Measurements from ENCODE around the gene CST9L. TPM values are rescaled to one million over a fixed set of nuclear protein-coding genes. Genes with fewer than 3 reads are reported as not detected.

CST9L gene, protein sequence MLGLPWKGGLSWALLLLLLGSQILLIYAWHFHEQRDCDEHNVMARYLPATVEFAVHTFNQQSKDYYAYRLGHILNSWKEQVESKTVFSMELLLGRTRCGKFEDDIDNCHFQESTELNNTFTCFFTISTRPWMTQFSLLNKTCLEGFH
- not detected for polyA plus RNA-seq (2012; ENCODE audit: missing spikeins)

DNA sequence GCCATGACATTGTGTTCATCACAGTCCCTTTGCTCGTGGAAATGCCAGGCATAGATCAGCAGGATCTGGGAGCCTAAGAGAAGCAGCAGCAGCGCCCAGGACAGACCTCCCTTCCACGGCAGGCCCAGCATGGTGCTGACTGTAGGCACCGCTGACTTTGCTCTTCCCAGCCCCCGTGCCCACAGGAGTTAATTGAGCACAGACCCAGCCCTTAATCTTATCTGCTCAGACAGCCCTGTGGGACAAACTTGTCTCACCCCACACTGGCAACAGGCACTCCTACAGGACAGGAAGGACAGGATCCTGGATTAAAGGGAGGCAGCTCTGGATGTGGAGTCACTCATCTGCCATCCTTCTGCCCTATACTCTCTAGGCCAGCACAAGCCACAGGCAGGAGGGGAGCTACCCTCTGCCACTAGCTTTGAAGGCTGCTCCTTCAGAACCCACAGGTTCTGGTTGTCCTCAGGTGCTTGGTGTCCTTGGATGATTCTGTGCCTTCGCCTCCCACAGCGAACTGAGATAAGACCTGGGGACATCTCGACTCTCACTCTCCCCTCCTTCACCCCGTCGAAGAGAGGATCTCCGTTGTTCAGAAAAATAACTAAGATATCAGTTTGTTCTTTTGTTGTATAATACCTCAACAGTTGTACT is at the start of gene CST9L:
Gene CST9L, minus strand, starts transcription at position 165 of the 651 bp plus-strand sequence. Its CDS starts 34 bp downstream, at position 131.
- TF ChIP-seq TAF1 (IDR thresholded peaks at IDR 0.05; ENCODE audit: borderline replicate concordance, low read depth, low read length) (no peak), POLR2A (IDR thresholded peaks at IDR 0.05; ENCODE audit: low read depth, low read length) (no peak), POLR2AphosphoS5 (IDR thresholded peaks at IDR 0.05; ENCODE audit: low read depth, low read length) (no peak)
- FAIRE-seq (no peak), DNase-seq (ENCODE audit: insufficient read length) (no peak)

DNA sequence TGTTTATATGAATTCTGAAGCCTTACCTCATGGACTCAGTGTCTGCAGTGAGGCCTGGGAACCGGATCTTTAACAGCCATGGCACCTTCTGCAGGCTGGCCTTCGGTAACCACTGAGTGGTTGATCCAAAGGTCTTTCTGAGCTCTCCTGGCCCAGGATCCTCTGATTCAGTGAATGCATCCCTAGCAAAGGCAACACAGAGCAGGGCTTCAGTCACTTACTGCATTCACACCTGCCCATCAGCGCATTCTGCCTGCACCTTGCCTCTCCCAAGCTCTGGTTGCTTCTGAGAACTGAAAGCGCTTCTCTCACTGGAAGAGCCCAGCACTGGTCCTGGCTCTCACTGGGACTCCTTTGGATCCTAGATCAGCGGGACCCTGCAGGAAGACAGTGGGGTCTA is 45.9 kb upstream of the CST9L start:
- TF ChIP-seq POLR2AphosphoS5 (IDR thresholded peaks at IDR 0.05; ENCODE audit: low read depth, low read length), result no peak
- no peak for TF ChIP-seq POLR2A (IDR thresholded peaks at IDR 0.05; ENCODE audit: low read depth, low read length)
- TF ChIP-seq TAF1 (IDR thresholded peaks at IDR 0.05; ENCODE audit: borderline replicate concordance, low read depth, low read length), result no peak
- DNase-seq (ENCODE audit: insufficient read length), result no peak
- no peak for FAIRE-seq

DNA sequence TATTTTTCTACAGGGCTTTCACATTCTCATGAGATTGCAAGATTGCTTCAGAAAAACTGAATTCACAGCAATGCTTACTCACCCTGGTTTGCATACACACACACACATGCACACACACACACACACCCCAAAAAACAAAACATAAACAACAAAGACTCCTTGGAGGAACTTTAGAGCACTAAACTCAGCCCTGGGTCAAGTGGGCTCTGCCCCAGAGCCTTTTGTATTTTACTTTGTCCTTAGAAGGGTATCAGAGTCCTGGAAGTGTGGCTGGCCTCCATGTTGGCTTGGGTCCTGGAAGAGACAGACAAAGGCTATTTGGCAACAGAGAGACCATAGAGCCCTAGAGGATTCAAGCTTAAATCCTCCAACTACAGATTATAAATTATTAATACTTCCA is 45.4 kb upstream of the CST9L start:
- DNase-seq (ENCODE audit: insufficient read length) (no peak), FAIRE-seq (no peak)
- TF ChIP-seq POLR2A (IDR thresholded peaks at IDR 0.05; ENCODE audit: low read depth, low read length) (no peak), POLR2AphosphoS5 (IDR thresholded peaks at IDR 0.05; ENCODE audit: low read depth, low read length) (no peak), TAF1 (IDR thresholded peaks at IDR 0.05; ENCODE audit: borderline replicate concordance, low read depth, low read length) (no peak)

DNA sequence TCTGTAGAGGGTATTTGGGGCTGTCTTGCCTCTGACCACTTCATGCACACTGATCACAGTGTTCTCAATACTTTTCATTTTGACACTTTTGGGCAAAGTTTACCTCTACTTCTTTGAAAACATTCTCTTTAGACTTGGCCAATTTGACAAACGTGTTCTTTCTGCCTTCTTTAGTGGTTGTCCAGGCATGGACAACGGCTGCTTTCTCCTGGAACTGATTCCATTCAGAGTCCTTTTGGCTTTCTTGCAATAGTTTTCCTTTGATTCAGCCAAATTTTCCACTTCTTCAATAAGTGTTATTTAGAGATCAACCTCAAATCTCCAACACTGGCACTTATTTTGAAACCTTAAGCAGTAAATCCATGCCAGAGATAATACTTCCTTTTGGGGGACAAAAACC is 44.1 kb upstream of the CST9L start:
- TF ChIP-seq TAF1 (IDR thresholded peaks at IDR 0.05; ENCODE audit: borderline replicate concordance, low read depth, low read length) (no peak), POLR2A (IDR thresholded peaks at IDR 0.05; ENCODE audit: low read depth, low read length) (no peak), POLR2AphosphoS5 (IDR thresholded peaks at IDR 0.05; ENCODE audit: low read depth, low read length) (no peak)
- no peak for FAIRE-seq
- no peak for DNase-seq (ENCODE audit: insufficient read length)

DNA sequence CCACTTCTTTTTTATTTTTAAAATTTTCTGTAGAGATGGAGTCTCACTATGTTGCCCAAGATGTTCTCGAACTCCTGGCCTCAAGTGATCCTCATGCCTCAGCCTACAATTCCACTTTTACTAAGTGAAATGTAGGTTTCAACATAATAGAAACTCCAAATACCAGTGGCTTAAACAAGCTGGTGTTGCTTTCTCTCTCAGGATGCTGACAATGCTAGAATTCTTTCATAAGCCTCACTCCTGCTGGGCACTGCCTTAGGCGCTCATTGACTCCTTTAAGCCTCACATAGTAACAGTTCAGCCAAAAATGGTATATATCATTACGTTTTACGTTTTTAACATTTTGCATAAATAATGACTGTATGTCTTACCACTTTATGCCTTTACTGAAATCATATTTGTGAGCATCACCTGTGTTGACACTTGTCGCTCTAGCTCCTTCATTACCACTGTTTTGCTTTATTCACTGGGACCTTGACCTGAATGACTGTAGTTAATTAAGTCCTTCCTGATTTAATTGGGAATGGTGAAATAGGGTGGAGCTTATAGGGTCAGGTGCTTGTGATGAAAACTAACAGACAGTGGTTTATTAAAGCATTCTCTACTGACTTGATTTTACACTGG is 41.3 kb upstream of the CST9L start:
- no peak for TF ChIP-seq POLR2AphosphoS5 (IDR thresholded peaks at IDR 0.05; ENCODE audit: low read depth, low read length)
- TF ChIP-seq TAF1 (IDR thresholded peaks at IDR 0.05; ENCODE audit: borderline replicate concordance, low read depth, low read length), result no peak
- TF ChIP-seq POLR2A (IDR thresholded peaks at IDR 0.05; ENCODE audit: low read depth, low read length), result no peak
- no peak for FAIRE-seq
- DNase-seq (ENCODE audit: insufficient read length), result no peak

DNA sequence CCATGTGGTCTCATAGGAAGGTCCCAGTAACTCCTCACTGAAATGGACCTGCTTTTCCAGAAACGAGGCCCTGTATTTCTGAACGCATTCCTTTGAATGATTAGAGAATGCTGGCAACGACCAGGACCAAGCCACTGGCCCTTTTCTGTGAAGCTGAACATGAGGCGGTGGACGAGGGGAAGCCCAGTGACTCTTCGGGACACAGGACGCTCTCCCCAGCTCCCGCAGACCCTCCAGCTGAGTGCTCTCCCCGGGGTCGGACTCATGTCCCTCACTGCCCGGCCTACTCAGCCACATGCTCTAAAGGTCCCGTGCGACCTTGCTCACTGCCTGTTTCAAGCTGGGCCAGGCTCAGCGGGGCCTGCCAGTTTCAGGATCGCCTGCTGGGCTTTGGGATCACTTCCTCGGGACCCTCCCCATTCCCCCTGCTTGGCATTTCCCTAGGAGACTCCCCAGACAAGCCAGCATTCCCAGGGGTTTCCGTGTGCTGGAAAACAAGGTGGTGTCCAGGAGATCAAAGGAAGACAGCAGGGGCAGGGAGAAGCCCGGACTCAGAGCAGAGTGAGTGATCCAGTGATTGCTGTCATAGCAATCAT is 40.1 kb upstream of the CST9L start:
- no peak for DNase-seq (ENCODE audit: insufficient read length)
- TF ChIP-seq POLR2A (IDR thresholded peaks at IDR 0.05; ENCODE audit: low read depth, low read length), result no peak
- no peak for FAIRE-seq

DNA sequence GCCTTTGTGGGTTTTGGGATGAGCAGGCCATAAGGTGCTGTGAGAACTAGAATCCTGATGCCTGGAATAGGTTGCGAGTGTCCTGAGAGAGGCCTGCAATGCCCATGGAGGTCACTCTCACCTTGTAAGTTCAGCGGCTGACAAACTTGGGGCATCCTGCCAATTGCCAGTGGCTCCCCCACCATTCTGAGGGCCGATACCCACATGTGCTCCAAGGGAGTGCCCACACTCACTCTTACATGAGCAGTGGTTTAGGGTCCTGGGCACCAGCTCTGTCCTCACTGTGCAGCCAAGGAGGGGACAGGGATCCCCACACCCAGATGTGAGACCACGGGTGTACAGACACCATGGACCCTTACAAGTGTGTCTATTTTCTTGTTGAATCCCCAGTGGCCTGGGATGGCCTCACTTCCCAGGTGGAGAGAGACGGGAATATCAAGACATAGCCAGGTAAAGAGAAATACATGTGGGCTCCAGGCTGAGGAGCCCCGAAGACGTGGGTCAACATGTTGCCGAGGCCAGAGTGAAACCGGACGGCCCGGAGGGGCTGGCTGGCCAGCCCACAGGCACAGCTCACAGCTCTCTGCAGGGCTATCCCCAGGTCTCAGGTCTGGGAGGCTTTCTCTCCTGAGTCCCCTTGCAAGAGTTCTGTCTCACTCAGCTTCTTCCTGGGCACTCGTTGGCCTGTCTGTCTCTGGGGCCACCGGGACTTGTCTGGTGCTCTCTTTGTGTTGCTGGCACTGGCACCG is 39.4 kb upstream of the CST9L start:
- FAIRE-seq (no peak), DNase-seq (ENCODE audit: insufficient read length) (no peak)
- TF ChIP-seq POLR2AphosphoS5 (IDR thresholded peaks at IDR 0.05; ENCODE audit: low read depth, low read length) (no peak), POLR2A (IDR thresholded peaks at IDR 0.05; ENCODE audit: low read depth, low read length) (no peak), TAF1 (IDR thresholded peaks at IDR 0.05; ENCODE audit: borderline replicate concordance, low read depth, low read length) (no peak)

DNA sequence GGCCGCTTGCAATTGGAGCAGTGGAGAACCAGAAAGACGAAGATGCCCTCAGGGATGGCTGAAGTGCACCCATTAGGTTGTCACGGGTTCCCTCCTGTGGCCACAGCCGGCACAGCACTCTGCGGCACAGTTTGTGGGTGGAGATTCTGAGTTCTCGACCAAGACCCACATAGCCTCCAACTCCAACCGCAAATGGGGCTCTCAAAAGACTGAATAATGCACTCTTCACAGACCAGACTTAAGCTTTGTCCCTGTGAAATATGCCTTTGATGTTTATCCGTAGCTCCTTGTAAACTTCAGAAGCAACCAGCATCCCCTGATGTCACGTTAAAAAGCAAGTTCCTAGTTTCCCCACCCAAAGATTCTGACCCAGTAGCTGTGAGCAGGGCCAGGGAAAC is 38.4 kb upstream of the CST9L start:
- FAIRE-seq, result peak; percentile 80
- TF ChIP-seq TAF1 (IDR thresholded peaks at IDR 0.05; ENCODE audit: borderline replicate concordance, low read depth, low read length) (no peak), POLR2A (IDR thresholded peaks at IDR 0.05; ENCODE audit: low read depth, low read length) (no peak), POLR2AphosphoS5 (IDR thresholded peaks at IDR 0.05; ENCODE audit: low read depth, low read length) (no peak)
- DNase-seq (ENCODE audit: insufficient read length), result peak; percentile 66

DNA sequence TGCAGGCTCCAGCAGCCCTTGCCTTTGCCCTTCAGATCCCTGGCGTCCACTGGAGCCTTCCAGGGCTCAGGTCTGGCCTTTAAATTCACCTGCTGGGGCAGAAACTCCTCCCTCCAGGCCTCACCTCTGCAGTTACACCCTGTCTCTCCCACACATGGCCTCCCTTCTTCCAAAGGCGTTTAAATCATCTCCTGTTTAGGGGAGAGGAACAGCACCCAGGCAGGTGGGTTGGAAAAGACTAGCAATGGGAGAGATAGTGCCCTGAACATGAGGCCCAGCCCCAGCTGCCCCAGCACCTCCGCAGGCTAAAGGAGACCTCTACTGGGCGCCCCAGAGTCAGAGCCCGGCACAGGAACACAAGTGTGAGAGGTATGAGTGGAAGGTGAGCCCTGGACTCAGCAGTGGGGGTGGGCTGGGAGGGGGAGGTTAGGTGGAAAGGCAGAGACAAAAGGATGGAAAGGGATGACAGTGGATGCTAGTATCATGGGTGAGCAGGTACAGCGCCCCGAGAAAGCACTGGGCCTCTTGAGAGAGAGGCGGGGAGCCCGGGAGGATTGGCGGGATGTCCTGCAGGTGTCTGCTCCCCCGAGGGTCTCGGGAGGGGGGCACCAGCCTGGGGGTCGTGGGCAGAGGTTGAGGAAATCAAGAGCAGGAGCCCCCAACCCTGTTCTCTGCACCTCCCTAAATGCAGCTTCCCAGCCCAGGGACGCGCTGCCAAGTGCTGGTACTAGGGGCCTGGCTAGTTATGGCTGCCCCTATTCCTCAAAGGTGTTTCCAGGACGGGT is 37.8 kb upstream of the CST9L start, which contains the start of gene CST9:
Gene CST9, minus strand, starts transcription at position 51 of the 785 bp plus-strand sequence. CDS start 53 bp downstream, outside the sequence.
- TF ChIP-seq POLR2A (IDR thresholded peaks at IDR 0.05; ENCODE audit: low read depth, low read length) (no peak), POLR2AphosphoS5 (IDR thresholded peaks at IDR 0.05; ENCODE audit: low read depth, low read length) (no peak), TAF1 (IDR thresholded peaks at IDR 0.05; ENCODE audit: borderline replicate concordance, low read depth, low read length) (no peak)
- DNase-seq (ENCODE audit: insufficient read length) (no peak), FAIRE-seq (no peak)

DNA sequence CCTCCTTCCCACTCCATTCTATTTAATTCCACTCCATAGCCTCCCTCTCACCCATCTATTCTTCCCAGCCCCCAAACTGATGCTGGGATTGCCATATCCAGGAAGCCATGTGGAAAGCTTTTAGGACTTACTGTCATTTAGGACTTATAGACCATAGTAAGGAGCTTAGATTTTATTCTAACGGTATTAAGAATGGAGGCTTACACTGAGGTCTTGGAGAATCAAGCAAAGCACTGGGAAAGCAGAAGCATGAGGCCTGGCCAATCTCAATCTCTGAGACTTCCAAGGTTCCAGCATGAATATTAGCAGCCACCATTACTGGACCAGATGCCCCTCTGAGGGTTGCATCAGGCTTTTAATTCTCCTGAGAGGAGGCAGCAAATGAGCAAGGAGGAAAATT is 36.0 kb upstream of the CST9L start:
- no peak for DNase-seq (ENCODE audit: insufficient read length)
- no peak for FAIRE-seq

More for the DNA sequence above, 36.0 kb upstream of the CST9L start:
- TF ChIP-seq TAF1 (IDR thresholded peaks at IDR 0.05; ENCODE audit: borderline replicate concordance, low read depth, low read length), result no peak
- no peak for TF ChIP-seq POLR2AphosphoS5 (IDR thresholded peaks at IDR 0.05; ENCODE audit: low read depth, low read length)
- no peak for TF ChIP-seq POLR2A (IDR thresholded peaks at IDR 0.05; ENCODE audit: low read depth, low read length)

Measured in GM12892 (cell line).